Stimulated activated CD4-positive, alpha-beta T cell treated with anti-CD3 and anti-CD28 coated beads, Interleukin-4, amount 100 ng/mL, for 1 hour (primary cell): ENCODE measurements around the gene ARHGEF26.

Experiments
- DNase-seq: peaks from one replicate; pipeline ENCODE4 v3.0.0-alpha.2; 2020

Gene ARHGEF26

DNA sequence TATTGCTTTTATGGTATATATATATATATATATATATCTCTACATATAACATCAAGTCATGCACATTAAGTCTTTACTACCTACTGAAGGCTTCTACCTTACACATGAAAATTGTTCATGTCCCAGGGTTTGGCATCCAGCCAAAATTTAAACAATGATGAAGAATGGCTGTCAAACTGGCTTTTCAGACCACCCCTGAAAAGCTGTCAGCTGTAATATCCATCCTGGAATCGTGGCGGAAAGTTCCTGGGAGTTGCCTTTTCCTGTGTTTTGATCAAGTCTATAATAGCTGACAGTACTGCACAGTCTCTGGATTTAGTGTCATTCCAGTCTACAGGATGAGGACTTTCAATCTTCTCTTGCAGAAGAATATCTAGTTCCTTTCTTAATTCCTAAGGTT is 154.8 kb downstream of the ARHGEF26 start:
- no peak for DNase-seq

DNA sequence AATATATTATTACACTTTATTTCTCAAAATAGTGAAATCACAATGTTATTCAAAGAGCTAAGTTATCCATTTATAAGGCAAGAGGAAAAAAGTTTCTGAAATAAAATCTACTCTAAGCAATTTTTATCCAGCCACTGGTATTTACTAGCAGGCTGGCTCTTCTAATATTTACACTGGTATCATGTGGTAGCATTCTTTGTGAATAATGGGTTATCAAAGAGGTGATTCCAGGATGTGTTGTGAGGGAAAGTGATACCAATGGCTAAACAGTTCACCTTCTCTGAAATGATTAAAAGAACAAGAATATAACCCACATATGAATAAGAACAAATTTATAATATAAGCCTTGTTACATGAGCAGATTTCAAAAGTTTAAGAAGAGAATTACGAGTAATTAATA is 159.0 kb downstream of the ARHGEF26 start:
- DNase-seq, result no peak

DNA sequence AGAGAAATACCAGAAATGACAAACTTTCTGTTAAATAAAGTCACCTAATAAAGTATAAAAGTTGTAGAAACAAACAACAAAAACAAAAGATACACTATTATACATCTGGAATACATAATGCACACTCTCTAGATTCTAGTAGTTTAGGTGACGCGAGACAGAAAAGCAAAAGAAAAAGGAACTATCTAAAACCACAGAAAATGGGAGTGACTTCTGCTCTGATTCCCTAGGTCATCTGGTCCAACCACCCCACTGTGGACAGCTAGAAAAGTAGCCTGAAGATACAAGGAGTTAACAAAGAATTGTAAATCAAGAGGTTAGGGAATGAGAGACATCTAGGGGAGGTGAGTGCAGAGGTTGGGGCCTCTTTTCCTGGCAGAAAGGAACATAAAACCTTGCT is 164.0 kb downstream of the ARHGEF26 start:
- no peak for DNase-seq

DNA sequence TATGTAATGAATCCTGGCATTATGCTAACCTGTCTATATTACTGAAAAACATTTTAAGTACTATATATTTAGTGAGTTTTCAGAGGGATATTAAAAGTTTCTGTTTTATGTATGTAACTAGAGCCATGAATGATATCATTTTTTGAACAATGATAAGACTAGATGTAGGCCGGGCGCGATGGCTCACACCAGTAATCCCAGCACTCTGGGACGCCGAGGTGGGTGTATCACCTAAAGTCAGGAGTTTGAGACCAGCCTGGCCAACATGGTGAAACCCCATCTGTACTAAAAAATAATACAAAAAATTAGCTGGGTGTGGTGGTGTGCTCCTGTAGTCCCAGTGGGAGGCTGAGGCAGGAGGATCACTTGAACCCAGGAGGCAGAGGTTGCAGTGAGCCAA is 169.0 kb downstream of the ARHGEF26 start:
- no peak for DNase-seq

DNA sequence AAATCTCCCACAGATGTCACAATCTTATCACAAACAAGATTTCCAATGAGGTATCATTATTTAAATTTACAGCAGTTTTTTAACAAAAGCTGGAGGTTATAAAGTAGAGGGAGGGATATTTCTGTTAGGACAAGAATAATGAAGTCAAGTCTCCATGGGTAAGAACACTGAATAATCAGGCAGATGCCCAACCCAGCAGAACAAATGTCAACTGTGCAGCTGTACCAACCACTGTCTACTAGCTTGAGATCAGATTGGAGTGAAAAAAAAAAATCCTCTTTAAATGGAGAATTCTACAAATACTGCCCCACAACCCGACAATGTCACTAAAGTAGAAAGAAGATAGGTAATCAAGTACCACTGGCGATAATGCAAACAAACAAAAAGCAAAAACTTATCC is 172.8 kb downstream of the ARHGEF26 start:
- no peak for DNase-seq

DNA sequence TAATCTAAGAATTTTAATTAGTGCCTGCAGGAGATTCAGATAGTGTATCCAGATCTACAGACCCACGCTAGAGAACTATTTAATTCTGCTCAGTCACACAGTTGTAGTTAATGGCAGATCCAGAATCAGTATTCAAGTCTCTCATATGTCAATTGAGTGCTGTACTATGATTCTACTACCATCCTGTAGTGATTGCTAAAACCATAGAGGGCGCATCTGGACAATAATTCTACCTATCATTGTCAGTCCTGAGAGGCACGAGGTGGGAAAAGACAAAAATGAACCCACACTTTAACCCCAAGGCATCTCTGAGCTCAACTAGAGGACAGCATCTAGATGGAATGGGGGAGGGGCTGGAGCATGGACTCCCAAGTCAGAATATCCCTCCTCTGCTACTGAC is 180.4 kb downstream of the ARHGEF26 start:
- DNase-seq, result no peak

DNA sequence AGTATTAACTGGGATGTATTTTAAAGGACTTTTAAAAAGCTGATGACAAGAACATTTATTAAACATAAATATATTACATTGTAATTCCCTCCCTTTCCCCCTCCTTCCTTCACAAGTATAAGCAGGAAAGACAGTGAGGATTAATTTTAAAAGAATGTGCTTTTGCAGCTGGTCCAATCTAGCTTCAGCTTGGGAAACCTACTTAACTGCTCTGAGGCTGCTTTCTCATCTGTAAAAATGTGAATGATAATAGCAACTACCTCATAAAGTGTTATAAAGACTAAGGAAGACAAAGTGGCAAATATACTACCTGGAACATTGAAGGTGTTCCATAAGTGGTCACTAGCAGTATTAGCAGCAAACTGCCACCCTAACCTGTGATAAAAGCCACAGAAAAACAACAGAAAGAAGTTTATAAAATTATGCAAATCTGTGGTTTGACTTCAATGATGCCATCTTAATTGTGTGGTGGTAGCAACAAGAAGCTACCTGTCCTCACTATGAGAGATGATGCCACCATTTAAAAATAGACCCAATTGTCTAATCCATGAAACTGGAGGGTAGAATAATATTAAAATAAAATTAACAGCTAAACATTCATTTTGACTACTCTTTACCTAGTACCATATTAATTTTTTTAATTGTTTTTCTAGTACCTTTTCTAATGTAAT is 183.1 kb downstream of the ARHGEF26 start:
- no peak for DNase-seq

DNA sequence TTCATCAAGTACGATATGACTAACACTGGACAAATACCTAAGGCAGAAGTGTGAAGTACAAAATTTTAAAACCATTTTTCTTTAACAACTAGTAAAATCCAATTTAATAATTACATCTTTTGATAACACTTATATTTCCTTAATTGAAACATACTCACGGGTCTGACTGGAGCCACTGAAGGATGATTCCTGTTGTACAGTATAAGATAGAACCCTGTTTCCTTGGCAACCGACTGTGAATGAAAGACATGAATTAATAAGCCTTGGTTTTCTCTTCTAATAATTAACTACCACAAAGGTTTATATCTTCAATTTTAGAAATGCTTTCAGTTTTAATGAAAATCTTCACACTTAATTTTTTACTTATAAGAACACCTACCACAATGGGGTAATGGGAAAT is 183.7 kb downstream of the ARHGEF26 start:
- DNase-seq, result no peak

DNA sequence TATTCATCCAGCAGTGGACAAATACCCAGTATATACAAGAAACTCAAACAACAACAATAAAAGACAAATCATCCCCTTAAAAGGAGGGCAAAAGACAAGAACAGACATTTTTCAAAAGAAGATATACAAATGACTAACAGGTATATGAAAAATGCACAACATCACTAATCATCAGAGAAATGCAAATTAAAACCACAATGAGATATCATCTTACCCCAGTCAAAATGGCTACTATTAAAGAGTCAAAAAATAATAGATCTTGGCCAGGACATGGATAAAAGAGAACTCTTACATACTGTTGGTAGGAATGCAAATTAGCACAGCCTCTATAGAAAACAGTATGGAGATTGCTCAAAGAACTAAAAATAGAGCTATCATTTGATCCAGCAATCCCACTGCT is 186.2 kb downstream of the ARHGEF26 start:
- no peak for DNase-seq
